GM20000 (cell line): ENCODE data around the gene BRPF1.

ENCODE experiments used
- DNase-seq: peaks from one replicate; pipeline ENCODE4 v3.0.0; 2012; ENCODE audit warnings: low spot score
- TF ChIP-seq, protein P1 (sequence below): IDR thresholded peaks from 2 replicates; pipeline ENCODE4 v1.5.1; 2012; ENCODE audit warnings: mild to moderate bottlenecking, control low read depth; ENCODE audit errors: extremely low read depth, missing control alignments

BRPF1 gene

DNA sequence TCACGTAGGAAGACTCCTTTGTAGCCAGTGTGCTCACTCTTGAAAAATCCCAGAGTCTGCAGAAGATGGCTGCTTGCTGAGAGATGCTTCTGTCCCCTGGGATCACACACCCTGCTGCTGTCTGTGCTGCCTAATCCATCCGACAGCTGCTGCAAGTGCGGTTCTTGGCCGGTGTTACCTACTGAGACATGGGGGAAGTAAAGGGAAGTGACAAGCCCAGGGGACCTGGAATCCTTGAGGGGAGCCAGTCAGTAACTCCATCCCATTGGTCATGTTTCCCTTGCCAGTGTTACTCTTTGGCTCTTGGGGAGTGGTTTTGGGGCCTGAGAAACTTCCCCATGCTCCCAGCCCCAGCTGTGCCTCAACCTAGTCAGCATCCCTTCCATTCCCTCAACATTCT is 36.2 kb upstream of the BRPF1 start:
- TF ChIP-seq, protein P1, sequence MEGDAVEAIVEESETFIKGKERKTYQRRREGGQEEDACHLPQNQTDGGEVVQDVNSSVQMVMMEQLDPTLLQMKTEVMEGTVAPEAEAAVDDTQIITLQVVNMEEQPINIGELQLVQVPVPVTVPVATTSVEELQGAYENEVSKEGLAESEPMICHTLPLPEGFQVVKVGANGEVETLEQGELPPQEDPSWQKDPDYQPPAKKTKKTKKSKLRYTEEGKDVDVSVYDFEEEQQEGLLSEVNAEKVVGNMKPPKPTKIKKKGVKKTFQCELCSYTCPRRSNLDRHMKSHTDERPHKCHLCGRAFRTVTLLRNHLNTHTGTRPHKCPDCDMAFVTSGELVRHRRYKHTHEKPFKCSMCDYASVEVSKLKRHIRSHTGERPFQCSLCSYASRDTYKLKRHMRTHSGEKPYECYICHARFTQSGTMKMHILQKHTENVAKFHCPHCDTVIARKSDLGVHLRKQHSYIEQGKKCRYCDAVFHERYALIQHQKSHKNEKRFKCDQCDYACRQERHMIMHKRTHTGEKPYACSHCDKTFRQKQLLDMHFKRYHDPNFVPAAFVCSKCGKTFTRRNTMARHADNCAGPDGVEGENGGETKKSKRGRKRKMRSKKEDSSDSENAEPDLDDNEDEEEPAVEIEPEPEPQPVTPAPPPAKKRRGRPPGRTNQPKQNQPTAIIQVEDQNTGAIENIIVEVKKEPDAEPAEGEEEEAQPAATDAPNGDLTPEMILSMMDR = no peak
- no peak for DNase-seq

DNA sequence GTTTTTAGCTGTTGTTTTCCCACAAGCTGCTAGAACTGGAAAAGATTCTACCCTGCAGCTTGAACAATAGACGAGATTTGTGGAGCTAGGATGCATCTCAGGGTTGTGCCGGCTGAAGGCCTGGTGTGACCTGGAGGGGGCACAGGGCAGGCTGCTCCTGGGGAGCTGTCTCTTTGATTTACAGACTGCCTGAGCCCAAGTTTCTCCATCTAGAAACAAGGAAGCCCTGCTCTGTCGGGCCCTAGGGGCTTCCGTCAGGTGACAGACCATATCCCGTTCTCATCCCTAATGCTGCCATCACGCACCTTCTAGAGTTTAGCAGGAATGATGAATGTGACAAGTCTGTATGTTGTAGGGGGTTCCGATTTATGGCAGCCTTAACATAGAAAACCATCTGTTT is 35.8 kb upstream of the BRPF1 start:
- TF ChIP-seq, protein P1 = no peak
- DNase-seq = no peak

DNA sequence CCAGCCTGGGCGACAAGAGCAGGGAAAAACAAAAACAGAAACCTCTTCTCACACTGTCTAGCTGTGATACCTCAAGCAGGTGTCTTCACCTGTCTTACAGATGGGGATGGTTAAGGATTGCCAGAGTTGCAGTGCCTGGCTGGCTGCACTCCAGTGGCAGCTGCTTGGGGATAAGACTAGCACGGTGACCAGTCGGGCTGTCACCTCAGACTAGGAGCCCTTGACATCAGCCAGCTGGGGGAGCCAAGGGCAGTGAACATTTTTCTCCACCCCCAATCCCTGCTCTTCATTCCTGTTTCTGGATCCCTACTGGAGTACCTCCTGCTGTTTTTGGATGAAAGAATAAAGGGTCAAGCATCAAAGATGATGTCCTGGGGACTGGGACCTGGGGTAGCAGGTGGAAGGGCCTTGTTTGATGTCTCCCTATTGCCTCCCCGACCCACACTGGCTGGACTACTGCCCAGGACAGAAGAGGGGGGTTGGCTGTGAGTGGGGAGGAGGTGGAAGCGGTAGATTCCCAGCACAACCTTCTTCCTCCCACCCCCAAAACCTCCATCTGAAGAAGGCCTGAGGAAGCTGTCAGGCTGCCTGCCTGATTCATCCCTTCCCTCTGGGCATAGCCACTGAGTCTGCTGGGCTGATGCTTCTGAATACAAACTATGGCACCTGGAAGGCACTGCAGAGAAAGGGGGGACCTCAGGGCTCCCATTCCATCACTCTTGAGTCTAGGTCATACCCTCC is 34.9 kb upstream of the BRPF1 start:
- DNase-seq = no peak
- TF ChIP-seq, protein P1 = no peak

DNA sequence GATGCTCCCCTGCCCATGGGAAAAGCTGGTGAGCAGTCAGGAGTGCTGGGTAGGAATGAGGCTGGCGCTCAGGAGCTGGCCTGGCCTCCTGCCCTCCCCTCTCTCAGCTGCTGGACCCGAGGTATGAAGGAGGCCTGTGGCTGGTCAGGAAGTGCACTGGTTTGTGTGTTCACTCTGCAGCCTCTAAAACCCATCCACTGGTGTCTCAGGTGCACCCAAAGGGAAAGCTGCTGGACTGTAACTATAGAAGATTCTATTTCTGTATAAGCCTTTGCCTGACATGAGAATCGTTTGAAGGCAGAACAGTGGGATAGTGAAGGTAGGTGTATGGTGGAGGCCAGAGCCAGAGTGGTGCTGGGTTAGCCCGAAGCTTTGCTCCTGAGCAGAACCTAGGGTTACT is 33.6 kb upstream of the BRPF1 start:
- no peak for DNase-seq
- TF ChIP-seq, protein P1 = no peak

DNA sequence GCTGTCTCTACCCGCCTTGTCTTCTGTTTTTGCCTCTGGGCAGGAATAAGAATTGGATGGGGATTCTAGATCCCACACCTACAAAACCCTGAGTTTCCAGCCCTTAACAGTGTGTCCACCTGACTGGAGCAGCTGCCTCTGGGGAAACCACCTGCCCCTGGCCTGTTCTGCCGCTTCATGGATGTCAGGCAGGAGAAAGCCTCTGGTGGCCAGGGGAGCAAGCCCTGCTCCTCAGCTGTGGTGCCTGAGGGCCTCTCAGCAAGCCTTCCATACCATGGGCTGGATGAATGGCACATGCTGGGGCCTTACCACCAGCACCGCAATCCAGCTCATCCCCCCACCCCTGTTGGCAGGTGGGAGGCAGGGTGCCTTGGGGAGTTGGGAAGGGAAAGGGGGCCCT is 33.2 kb upstream of the BRPF1 start:
- no peak for DNase-seq
- TF ChIP-seq, protein P1 = no peak

DNA sequence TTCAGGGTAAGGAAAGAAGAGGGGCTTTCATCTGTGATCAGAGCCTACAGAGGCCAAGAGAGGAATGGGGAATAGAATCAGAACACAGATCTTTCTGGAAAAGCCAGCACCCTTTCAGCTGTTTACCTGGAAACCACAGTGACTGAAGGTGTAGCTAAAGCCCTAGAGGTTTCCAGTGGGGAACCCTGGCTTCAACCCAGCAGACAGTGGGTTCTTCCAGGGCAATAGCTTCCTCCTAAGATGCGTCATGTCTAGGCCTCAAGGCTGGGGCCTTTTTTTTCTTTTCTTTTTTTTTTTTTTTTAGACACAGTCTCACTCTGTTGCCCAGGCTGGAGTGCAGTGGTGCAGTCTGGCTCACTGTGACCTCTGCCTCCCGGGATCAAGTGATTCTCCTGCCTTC is 31.0 kb upstream of the BRPF1 start:
- DNase-seq = no peak
- TF ChIP-seq, protein P1 = no peak

DNA sequence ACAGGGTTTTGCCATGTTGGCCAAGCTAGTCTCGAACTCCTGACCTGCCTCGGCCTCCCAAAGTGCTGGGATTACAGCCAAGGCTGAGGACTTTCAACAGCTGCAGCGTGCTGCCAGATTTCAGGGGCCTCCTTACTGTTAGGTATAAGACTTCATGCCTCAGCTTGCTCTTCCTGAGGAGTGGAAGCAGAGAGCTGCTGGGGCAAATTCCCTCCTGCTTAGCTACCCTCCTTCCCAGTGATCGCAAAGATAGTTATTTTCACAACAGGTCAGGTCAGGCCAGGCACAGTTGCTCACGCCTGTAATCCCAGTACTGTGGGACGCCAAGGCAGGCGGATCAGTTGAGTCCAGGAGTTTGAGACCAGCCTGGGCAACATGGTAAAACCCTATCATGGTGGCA is 30.5 kb upstream of the BRPF1 start:
- no peak for DNase-seq

More for the DNA sequence above, 30.5 kb upstream of the BRPF1 start:
- TF ChIP-seq, protein P1 = no peak
